Measurements from ENCODE around the gene ERO1A.

Gene ERO1A

DNA sequence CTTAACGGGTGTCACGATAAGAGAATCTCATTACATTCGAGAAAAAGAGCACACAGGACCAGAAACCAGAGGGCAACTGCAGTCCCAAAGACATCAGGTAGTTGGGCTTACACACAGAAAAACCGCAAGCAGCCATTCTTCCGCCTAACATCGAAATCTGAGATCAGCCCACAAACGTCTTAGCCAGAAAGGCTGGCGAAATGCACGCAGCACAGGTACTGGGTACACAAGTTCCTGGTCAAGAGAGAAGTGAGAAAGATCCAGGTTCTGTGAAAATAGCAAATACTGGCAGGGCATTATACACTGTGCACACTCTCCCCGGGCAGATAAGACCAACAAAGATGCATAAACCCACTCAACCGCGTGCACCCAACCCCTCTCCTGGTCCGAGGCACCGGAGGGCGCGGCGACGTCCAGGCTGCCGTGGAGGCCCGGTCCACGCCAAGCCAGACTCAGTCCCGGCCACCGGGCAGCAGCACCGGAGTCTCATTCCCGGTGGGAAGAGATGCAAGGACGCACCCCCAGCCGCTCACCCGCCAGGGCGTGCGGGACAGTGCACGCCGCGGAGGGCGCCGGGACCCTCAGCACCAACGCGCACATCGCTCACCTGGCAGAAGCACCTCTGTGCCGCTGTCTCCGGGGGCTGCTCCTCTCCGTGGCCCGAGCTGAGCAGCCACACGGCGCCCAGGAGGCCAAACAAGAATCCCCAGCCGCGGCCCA lies 437 bp downstream of the ERO1A start:
- DNase-seq: peak; percentile 42

DNA sequence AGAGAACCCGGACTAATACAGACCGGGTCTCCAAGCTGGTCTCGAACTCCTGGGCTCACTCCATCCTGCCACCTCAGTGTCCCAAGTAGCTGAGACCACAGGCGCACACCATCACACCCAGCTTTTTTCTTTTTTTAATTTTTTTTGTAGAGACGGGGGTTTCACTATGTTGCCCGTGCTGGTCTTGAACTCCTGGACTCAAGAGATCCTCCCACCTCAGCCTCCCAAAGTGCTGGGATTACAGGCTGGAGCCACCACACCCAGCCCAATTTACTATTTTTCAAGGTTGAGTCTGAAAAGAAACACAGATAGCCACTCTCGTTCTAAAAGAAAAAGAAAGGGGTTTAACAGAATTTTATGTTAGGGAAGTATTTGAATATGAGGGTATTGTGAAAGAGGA lies 1.8 kb downstream of the ERO1A start:
- no peak for DNase-seq

DNA sequence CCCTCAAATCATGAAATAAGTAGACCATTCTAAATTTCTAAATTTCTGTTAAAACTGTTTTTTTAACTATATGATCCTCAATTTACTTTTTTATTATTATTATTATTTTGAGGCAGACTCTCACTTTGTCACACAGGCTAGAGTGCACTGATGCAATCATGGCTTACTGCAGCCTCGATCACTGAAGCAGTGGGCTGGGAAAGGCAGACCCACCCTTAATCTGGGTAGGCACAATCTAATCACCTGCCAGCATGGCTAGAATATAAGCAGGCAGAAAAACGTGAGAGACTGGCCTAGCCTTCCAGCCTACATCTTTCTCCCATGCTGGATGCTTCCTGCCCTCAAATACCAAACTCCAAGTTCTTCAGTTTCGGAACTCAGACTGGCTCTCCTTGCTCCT lies 2.3 kb downstream of the ERO1A start:
- DNase-seq: no peak

DNA sequence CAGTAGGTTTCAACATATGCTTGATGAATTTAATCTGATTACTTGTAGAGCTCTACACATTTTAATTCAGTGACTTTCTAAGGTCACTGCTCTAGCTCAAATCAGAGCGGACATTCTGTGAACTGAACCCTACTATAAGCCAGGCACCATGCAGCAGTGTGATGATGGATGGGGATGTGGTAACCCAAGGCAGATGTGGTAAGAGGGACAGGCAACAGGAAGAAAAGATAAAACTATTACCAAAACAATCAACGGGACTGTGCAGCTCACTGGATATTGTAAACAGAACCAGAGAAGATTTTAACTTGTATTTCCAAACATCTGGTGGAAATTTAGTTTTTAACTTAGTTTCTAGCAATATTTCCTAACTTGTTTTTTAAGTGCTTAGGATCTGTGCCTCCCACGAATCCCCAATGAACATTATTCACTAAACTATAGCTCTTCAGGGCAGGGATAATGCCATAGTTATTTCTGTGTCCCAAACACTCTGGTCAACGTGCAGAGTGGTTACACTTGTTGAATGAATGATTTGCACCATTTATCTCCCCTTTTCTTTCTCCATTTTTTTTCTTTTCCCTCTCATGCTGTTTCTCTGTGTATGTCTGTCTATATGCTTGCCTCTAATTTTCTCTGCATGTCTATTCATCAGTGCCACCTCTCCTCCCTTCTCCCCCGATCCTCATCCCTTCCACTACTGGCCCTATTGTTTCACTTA lies 3.0 kb downstream of the ERO1A start:
- no peak for DNase-seq

DNA sequence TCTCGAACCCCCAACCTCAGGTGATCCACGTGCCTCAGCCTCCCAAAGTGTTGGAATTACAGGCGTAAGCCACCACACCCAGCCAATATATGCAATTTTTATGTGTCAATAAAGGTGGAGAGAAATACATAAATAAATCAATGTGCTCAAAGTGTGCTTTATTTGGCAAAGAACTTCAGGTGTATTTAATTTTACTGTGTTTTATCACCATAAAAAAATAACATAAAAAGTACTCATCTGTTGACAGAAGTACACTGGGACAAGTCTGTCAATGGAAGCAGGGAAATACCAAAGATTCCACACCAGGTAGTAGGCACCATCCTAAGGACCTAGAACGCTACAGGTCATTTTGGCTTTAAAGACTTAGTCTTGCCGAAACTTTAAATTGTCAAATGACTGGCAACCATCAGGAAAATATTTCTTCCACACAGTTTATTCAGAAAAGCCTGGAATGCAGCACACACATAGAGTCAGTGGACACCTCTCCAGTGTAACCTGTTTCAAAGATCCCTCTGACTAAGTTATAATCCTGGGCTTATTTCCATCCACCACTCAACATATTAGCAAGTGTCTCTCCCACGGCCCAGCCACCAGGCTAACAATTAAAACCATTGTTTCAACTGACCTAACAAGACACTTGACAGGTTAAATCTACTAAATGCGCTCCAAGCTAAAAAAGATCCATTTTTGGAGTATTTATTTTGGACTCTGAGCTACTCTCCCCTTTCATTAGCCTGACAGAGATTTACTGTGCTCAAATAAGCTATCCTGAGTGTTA lies 4.2 kb downstream of the ERO1A start:
- DNase-seq: no peak

DNA sequence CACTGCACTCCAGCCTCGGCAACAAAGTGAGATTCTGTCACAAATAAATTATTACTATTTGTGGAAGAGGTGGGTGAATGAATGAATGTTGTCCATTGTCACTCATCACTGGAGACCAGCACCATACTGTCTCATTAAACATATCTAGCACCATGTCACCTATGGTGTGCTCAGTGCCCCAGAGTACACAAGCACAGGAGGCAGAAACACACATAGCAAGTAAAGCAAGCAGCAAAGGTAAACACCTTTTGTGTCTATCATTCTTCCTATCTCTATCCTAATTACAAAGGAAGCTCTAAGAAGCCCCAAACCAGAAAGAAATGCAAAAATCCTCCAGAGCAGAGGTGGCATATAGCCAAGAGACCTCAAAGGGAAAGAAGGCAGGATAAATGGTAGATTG lies 9.2 kb downstream of the ERO1A start:
- no peak for DNase-seq

DNA sequence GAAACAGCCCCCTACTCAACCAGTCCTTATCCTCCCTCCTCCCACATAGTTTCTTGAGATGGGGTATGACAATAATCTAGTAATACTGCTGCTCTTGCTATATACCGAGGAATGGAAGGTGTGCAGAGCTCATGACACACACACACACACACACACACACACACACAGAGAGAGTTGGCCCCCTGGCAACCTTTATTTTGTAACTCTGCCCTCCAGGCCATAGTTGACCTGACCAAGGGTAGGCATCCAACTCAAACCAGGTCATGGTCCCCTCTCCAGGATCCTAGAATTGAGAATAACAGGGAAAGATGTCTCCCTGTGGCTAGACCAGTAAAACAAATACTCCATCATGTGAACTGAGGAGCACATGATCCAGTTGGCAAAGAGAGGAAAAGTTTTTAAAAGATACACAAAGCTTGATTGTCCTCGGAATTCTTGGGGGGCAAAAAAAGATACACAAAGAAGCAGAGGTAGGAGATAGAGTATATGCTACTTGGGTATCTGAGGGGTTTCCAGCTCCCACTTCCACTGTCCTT lies 11.3 kb downstream of the ERO1A start:
- DNase-seq: no peak

DNA sequence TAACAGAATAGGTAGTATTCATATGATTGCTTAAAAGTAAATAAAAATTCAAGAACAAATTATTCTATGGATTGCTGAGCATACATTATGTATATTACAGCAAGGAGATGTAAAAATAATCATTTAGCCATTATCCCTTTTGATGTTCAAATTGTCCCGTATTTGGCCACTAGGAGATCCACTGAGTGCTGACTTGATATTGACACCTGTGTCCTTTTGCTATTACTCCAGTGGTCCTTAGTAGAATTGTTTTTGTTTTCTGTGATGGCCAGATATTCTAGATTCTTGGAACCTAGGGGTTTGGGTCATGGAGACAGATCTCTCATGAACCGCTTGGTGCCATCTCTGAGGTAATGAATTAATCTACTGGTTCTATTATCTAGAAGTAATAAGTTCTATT lies 16.8 kb downstream of the ERO1A start:
- DNase-seq: no peak

DNA sequence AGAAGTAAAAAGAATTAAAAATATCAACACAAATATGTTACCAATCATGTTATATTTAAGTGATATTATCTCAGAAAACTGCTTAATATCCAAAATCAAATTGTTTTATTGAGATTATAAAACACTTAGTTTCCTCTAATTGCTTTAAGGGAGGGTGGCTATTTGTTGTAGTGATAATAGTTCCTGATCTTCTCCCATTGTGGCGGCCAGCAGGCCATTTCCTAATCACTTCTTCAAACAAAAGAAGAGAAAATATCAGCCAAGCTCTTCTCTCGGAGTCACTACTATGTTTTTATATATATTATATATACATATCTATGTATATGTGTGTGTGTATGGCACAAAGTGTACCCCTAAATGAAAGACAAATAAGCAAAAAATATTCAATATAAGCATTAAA lies 31.5 kb downstream of the ERO1A start:
- no peak for DNase-seq

DNA sequence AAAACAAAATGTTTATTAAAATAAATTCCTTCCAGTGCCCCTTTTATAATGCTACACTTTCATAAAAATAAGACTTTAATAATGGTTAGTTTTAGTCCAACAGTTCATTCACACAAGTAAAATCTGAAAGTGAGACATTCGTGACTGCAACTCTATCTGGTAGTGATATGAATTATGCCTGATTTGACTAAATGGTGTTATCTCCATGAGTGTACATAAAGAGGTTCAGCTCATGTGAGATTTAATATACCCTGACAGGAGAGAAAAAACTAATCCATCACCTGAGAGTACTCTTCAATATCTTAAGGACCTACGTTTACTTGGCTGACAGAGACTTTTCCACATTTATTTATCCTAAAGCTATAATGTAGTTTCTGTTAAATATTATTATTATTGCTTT lies 34.0 kb downstream of the ERO1A start:
- DNase-seq: no peak

DNA sequence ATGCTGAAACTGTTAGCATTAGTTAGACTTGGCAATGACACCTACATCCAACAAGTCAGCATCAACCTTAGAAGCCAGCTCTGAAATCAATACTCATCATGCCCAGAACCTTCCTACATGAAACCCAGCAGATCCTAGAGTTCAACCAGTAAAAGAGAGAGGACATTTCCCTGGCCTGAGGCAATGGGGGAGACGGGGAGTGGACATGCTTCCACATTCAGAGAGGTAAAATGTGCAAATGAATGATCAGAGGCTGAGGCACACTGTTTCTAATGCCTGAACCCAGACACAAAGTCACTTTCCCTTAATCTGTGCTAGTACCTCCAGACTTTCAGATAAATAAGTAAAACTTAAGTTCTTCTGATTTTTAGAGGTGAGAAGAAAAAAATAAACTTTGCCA lies 34.5 kb downstream of the ERO1A start:
- DNase-seq: no peak

DNA sequence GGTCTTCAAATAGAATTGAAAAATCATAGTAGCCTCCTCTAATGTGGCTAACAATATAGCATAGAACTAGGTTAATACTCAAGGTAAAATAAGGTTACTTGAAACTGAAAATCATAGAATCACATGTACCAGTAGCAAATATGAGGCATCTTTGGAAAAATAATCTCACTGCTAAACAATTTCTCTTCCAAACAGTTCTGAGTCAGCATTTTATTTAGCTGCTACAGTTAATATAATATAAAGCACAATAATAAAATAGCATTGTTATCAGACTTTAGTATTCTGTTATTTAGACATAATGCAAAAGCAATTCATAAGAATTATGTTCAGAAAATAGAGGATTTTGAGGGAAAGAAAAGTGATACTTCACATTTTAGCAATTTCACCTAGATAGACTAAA lies 35.0 kb downstream of the ERO1A start:
- no peak for DNase-seq

DNA sequence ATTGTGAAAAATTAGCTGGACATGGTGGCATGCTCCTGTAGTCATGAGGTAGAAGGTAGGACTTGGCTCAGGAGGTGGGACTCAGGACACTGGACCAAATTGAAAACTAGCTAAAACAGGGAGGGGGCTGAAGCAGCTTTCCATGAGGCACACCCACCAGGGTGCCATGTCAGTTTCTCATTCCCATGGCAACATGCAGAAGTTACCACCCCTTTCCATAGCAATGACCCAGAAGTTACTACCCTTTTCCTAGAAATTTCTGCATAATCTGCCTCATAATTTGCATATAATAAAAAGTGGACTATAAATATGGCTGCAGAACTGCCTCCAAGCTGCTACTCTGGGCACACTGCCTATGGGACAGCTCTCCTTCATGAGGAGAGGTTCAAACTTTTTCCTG lies 38.5 kb downstream of the ERO1A start:
- DNase-seq: no peak

DNA sequence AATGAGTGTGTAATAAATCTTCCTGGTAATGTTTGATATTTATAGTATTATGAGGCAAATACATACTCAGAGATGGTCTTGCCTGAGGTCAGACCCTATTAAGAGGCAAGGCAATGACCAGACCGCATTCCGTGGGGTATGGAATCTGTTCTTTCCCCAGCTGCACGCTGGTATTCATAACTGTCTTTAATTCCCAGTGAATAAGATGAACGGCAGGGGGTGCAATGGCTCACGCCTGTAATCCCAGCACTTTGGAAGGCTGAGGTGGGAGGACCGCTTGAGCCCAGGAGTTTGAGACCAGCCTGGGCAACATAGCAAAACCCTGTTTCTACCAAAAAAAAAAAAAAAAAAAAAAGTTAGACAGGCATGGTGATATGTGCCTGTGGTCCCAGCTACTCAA lies 44.6 kb downstream of the ERO1A start:
- peak; percentile 1 for DNase-seq

DNA sequence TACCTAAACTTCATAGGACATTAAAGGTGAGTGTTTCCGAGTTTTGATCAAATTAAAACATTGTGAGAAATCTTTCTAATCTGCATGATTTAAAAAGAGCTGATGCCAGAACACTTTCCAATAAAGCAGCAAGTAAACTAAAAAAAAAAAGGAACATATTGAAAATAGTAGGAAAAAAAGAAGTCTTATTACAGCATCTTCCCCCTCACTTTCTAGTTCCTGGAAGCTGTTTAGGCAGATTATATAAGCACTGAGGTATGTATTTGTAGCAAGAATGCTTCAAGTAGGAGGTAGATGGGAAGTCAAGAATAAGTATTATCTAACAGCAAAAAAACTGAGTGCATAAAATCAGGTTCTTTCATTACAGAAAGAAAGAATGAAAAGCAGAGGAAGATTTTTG lies 45.8 kb downstream of the ERO1A start:
- no peak for DNase-seq

DNA sequence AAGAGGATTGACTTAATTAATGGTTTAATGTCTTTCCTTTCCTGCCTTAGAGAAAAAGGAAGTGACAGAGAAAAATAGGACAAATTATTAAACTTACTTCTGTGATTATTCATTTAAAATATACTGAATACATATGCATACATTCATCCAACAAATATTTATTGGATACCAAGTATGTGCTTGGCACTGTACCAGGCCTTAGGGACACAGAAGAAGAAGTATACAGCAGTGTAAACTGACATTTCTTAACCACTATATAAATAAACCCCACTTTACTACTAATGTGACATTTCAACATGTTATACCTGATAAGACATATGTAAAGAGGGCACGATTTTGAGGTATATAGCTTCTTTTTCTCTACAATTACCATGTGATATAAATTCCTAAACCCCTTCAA lies 53.6 kb downstream of the ERO1A start:
- DNase-seq: peak; percentile 18

DNA sequence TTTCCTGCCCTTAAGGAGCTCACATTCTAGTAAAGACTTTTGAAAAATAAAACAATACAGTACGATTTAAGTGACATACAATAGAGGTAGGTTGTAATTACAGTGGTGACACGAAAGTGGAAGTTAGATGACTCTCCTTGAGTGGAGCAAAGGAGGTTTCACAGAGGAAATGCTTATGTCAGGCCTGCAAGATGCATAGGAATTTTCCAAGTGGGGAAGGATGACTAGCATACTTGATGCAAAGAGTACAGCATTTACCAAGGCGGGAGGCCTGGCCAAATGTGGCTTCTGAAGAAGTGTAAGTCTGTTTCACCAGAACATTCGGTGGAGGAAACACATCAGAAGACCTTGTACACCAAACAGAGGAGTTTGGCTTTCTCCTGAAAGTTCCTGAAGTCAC lies 55.2 kb downstream of the ERO1A start:
- no peak for DNase-seq

DNA sequence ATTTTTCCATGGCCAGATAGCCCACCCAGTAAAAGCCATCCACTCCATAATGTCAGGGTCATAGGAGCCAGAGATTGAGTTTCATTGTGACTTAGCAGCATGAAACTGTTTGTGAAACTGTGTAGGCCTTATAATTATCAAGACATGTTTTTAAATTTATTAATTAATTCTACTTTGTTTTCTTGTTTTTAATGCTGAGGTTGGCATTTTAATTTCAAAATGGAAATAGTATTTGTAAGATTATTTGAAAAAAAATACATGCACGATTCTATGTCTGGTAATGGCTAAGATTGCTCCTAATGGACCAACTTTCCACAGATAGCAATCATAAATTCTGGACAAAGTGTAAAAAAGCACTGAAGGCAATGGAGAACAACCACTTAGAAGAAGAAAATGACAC lies 75.7 kb downstream of the ERO1A start:
- DNase-seq: no peak

DNA sequence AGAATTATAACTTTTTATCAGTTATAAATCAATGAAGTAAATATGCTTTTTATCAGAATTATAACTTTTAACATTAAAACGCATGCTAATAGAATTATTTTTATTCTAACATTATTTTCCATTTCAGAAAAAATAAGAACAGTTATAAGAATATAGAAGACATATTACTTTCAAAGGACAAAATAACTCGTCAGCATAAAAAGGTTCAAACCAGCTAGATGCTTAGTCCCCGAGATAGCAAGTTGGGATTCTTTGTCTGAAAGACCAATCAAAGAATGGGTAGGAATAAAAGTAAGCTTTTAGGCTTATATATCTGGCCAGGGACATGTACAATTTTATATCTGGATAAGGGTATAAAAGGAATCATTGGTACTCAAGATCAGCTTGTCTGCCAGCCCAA lies 76.8 kb downstream of the ERO1A start:
- DNase-seq: no peak

DNA sequence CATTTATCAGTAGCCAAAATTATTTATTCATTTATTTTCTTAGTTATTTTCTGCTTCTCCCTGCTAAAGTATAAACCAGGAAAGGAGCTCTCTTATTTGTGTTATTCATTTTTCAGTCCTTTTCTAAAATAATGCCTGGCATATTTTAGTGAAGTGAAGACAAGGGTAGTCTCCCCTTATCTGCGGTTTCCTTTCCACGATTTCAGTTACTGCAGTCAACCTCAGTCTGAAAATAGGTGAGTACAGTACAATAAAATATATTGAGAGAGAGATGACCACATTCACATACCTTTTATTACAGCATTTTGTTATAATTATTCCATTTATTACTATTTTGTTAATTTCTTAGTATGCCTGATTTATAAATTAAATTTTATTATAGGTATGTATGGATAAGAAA lies 85.2 kb downstream of the ERO1A start:
- DNase-seq: no peak

DNA sequence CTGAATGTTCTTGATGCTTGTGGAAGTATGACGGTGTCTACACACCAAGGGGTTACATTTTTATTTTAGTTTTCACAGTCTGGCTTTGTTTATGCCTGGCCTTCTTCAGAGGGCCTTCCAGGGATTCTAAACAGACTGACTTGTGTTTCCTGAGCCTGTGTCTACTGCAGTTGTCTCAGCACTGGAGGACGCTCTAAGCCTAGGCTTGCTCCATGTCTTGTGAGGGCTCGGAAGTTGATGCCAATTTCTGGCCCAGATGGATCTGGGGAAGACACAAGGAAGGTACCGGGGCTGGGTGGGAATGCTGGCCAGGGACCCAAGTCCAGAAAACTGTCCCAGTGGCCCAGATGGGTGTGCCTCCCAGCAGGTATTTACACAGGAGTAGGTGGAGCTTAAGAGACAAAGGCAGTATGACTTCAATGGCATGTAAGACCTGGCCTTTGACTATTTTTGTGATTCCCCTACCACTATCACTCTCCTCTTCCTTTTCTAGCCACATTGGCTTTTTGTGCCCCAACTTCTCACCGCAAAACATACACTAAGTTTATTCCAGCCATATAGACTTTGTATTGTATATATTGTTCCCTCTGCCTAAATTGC lies 85.8 kb downstream of the ERO1A start:
- no peak for DNase-seq

DNA sequence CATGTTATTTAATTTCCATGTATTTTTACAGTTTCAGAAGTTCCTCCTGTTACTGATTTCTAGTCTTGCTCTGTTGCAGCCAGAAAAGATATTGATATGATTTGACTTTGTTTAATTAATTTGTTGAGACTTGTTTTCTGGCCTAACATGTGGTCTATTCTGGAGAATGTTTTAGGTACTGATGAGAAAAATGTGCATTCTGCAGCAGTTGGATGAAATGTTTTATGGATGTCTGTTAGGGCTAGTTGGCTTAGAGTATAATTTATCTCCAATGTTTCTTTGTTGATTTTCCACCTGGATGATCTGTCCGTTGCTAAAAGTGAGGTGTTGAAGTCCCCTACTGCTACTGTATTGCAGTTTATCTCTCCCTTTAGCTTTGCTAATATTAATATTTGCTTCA lies 88.3 kb downstream of the ERO1A start:
- DNase-seq: no peak

DNA sequence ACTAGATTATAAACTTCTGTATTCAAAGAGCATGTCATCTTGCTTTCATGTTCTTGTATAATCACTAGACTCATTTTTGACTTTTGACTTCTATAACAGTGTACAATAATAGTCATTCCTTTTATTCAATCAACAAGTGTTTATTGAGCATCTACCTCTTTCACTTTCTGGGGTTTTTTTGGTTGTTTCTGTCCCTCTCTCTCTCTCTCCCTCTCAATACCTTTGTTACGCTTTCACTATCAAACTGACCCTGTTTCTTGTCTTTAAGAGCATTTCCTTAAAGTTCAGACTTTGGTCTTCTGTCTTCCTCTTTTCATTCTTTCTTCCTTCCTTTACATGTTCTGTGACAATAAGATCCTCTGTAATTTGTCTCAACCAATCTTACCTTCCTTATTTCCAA lies 93.2 kb downstream of the ERO1A start:
- DNase-seq: no peak

Data from fibroblast of skin of back (primary cell).